ENCODE data around the gene LIMD2.

DNA sequence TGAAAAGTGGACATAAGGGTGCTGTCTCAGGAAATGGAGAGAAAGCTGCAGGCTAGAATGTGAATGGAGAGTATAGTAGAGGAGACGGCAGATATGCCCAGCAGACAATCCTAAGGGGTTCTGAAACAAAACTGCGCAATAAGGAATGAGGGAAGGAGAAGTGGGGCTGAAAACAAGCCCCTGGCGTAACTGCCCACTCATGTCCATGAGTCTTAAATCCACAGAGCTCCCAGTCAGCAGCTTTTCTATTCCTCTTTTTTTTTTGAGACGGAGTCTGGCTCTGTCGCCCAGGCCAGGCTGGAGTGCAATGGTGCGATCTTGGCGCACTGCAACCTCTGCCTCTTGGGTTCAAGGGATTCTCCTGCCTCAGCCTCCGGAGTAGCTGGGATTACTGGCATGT lies 35.8 kb upstream of the LIMD2 start:
- TF ChIP-seq, protein P1, sequence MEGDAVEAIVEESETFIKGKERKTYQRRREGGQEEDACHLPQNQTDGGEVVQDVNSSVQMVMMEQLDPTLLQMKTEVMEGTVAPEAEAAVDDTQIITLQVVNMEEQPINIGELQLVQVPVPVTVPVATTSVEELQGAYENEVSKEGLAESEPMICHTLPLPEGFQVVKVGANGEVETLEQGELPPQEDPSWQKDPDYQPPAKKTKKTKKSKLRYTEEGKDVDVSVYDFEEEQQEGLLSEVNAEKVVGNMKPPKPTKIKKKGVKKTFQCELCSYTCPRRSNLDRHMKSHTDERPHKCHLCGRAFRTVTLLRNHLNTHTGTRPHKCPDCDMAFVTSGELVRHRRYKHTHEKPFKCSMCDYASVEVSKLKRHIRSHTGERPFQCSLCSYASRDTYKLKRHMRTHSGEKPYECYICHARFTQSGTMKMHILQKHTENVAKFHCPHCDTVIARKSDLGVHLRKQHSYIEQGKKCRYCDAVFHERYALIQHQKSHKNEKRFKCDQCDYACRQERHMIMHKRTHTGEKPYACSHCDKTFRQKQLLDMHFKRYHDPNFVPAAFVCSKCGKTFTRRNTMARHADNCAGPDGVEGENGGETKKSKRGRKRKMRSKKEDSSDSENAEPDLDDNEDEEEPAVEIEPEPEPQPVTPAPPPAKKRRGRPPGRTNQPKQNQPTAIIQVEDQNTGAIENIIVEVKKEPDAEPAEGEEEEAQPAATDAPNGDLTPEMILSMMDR (conservative IDR thresholded peaks at IDR 0.05; ENCODE audit: low read depth, low read length), result no peak
- TF ChIP-seq, protein P2, sequence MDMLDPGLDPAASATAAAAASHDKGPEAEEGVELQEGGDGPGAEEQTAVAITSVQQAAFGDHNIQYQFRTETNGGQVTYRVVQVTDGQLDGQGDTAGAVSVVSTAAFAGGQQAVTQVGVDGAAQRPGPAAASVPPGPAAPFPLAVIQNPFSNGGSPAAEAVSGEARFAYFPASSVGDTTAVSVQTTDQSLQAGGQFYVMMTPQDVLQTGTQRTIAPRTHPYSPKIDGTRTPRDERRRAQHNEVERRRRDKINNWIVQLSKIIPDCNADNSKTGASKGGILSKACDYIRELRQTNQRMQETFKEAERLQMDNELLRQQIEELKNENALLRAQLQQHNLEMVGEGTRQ (IDR thresholded peaks at IDR 0.05; ENCODE audit: low read depth, low read length), result no peak
- TF ChIP-seq MAFK (IDR thresholded peaks at IDR 0.05; ENCODE audit: low read depth, low read length) (no peak), POLR2A (IDR thresholded peaks at IDR 0.05; ENCODE audit: low read depth, low read length) (no peak), CHD1 (IDR thresholded peaks at IDR 0.05; ENCODE audit: low read depth, low read length) (no peak), CEBPB (IDR thresholded peaks at IDR 0.05; ENCODE audit: low read depth, low read length) (no peak), NFE2L2 (IDR thresholded peaks at IDR 0.05; ENCODE audit: low read depth, low read length) (no peak), SMC3 (IDR thresholded peaks at IDR 0.05; ENCODE audit: low read depth, low read length) (no peak), RAD21 (IDR thresholded peaks at IDR 0.05; ENCODE audit: low read length) (no peak), RFX5 (IDR thresholded peaks at IDR 0.05; ENCODE audit: low read depth, low read length) (no peak), MAZ (IDR thresholded peaks at IDR 0.05; ENCODE audit: borderline replicate concordance, low read depth, low read length) (no peak), FOS (IDR thresholded peaks at IDR 0.05; ENCODE audit: low read depth, low read length) (no peak)
- TF ChIP-seq, protein P3, sequence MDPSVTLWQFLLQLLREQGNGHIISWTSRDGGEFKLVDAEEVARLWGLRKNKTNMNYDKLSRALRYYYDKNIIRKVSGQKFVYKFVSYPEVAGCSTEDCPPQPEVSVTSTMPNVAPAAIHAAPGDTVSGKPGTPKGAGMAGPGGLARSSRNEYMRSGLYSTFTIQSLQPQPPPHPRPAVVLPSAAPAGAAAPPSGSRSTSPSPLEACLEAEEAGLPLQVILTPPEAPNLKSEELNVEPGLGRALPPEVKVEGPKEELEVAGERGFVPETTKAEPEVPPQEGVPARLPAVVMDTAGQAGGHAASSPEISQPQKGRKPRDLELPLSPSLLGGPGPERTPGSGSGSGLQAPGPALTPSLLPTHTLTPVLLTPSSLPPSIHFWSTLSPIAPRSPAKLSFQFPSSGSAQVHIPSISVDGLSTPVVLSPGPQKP (IDR thresholded peaks at IDR 0.05; ENCODE audit: borderline replicate concordance, low read depth, low read length), result no peak
